NK-92 treated with Interleukin-12 subunit alpha and Interleukin-12 subunit beta, amount 100 ng/mL, for 24 hours (cell line): ENCODE data around the gene NIPAL4.
"Not testable (repeated sequence)": the region's sequence is repeated elsewhere in the genome, so short reads cannot be mapped to it uniquely, and the experiment has no call there.

Source experiments
- DNase-seq: peaks from one replicate; lab custom pipeline; 2025; lab: John Stamatoyannopoulos, UW

Gene NIPAL4

DNA sequence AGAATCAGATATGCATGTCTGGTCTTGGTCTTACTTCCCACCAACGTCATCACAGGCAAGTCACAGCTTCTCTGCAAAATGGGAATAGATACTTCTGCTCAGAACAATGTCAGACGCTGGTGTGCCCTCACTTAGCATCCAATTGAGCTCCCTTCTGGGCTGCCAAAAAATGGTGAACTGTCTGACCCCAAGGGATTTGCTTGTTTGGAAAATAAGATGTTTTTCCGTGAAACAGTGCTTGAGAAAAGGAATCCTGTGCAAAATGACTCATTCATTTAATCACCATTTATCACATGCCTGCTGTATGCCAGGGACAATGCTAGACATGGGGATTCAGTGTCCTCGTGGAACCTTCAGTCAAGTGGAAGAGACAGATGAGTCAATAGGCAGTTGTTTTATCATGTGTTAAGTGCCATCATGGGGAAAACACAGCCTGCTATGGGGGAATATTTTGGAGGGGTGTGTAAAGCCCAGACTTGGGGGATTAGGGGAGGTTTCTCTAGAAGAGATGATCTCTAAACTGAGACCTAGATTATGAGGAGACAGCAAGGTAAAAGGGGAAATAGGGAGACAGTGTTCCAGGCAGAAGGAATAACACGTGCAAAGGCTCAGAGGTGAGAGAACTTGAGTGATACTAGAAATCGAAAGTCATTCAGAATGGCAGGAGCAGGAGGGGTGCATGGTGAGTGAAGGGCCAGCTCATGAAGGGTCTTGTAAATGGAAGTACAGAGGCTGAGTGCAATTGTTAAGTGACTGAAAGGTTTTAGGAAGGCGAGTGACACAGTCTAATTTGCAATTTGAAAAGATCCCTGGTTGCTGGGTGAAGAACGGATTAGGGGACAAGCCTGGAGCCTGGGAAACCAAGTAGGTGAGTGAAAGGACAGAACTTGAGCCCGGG lies 3.9 kb downstream of the NIPAL4 start:
- DNase-seq, result no peak

DNA sequence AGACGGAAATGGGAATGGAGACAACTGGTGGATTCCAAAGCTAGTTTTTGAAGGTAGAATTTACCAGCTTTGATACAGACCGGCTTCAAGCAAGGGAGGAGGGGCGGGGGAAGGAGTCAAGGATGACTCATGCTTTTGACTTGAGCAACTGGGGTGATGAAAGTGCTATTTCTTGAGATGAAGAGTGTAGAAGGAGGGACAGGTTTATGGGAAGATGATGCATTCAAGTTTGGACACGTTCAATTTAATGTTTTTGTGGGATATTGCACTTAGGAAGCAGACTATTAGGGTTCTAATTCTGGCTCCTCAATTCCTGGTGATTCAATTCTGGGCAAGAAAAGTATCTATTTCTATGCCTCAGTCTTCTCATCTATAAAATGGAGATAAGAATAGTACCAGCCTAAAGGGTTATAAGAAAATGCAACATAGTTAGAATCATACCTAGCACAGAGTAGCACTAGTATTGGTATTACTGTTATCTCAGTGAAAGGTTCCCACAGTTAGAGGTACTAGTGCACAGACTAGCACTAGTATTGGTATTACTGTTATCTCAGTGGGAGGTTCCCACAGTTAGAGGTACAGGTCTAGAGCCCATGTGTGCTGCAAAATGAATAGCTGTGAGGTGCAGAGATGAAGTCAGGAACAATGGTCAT lies 4.6 kb downstream of the NIPAL4 start:
- peak; percentile 55 for DNase-seq

DNA sequence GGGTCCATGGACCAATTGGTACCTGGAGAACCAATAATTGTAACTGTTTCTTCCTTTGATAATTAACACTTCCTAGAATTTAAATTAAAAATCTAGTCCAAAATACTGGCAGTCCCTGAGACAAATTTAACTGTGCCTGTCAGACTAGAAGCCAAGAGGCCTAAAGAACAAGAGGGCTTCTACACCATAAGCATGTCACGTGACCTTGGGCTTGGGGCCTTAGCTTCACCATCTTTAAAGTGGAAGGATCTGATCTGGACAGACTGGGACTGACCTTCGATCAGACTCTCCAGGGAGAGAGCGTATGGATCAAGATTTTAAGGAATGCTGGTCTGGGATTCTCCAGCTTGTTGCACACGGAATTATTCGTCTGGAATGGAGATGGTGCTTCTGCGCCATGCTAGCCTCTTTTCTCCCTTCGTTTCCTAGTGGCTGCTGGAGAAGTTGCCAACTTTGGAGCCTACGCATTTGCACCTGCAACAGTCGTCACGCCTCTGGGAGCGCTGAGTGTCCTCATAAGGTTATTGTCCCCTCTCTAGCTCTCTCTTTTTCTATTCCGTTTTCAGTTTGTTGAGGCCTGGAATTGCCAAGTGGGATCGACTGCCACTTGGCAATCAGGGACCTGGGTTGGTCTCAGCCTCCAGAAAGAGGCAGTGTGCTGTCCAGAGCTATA lies 8.4 kb downstream of the NIPAL4 start:
- DNase-seq, result no peak

DNA sequence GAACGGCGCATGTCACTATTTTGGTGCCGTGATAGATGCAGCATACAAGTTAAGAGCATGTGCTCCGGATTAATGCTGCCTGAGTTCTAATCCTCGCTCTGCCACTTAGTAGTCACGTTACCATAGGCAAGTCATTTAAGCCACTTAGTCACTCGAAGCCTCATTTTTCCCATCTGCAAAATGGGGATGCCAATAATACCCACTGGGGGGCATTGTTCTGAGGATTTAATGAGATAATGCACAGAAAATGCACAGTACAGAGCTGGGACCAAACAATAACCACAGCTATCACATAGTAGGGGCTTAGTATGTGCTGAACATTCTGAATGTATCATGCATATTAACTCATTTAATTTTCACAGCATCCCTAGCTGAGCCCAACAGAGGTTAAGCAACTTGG lies 9.1 kb downstream of the NIPAL4 start:
- DNase-seq, result no peak

DNA sequence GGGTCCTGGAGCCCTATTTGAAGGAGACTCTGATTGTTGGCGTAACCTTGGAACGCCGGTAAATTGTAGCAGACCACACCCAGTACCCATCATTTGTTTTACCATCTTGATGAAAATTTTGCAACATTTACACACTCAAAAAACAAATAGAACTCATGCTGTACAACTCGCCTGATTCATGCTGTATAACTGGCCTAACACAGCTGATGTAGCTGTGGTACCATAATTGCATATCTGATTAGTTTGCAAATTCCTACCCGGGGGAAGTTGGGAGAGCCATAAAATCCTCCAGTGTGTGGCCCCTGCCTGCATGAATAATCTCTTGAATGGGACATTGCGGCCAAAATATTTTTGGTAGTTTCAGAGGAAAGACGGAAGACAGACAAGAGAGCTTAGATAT lies 9.7 kb downstream of the NIPAL4 start:
- no peak for DNase-seq

DNA sequence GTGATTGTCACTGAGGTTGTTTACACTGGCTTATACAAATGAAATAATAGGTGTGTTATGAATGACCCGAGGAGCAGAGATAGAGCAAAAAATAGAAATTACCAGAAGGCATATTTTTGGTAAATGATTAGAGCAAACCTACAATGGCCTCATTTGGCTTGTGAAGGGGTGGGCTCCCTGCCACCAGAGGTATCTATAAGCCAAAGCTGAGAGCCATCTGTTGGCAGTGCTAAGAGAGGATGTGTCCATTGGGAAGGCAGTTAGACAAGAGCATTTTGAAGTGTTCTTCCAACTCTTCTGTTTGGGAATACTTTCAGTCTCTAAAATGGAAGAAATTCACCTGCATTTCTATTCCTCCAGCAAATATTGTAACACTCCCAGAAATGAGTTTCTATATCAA lies 10.6 kb downstream of the NIPAL4 start:
- DNase-seq, result no peak

DNA sequence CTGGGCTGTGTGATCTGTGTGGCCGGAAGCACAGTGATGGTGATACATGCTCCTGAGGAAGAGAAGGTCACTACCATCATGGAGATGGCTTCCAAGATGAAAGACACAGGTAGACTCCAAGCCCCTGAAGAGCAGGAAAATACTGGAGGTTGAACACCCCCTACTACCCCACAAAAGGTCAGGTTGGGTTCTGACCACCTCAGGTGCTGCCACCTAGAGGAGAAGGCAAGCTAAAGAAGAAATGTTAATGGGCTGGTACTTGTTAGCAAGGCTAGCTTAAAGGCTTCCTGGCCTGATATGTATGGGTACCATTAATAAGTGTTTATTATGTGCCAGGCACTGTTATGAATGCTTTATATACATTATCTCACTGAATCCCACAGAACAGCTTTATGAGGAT lies 11.7 kb downstream of the NIPAL4 start:
- no peak for DNase-seq

DNA sequence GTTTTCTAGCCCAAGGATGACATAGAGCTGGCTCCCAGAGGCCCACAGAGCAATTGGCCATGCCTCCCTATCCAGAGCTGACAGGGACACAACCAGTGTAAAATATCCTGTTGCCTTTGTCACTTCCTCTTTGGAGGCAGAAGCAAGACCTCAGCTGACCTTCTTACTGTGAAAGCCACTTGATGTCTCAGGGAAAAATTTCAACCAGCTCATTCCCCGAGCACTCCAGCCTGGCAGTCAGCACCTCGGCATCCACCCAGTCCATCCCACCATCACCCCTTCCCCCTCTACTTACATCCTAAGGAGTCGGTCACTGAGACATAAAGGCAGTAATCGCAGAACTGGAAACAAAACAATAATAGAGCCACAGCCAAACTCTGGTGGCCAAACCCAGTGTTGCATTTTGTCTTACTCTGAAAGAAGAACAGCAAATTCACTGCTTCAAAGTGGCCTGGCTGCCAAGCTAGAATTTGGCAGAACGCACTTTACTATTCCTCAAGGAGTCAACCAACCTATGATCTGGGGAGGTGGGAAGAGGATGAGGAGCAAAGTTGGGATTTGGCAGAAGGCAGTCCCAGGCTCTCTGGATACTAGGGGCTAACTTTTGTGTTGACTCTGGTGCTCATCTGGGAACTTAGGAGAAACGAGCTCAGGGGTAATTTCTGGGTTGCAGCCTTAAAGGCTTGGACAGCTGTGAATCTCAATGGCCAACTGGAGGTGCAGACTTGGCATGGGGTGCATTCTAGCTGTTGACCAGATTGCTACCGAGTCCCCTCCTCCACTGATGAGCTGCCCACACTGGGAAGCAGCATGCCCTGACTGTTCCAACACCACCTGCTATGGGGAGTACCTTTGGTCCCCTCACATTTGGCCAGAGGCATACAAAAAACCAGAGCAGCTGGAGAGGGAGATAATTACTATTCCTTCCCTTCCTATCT lies 13.6 kb downstream of the NIPAL4 start:
- no peak for DNase-seq

DNA sequence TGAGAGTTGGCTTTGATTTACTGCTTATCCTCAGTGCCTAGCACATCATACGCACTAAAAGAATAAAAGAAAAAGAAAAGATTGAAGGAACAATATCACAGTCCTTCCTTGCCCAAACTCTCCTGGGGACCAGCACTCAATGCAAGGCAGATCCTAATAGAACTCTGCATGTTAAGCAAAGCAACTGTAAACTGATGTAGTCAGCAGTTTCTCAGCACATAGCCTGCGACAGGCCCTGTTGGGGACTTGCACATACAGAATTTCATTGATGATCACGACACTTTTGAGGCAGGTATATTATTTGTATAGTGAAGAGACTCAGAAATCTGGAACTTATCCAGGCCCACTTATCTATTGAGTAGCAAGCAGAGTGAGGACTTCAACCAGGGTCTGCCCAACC lies 15.4 kb downstream of the NIPAL4 start:
- no peak for DNase-seq

DNA sequence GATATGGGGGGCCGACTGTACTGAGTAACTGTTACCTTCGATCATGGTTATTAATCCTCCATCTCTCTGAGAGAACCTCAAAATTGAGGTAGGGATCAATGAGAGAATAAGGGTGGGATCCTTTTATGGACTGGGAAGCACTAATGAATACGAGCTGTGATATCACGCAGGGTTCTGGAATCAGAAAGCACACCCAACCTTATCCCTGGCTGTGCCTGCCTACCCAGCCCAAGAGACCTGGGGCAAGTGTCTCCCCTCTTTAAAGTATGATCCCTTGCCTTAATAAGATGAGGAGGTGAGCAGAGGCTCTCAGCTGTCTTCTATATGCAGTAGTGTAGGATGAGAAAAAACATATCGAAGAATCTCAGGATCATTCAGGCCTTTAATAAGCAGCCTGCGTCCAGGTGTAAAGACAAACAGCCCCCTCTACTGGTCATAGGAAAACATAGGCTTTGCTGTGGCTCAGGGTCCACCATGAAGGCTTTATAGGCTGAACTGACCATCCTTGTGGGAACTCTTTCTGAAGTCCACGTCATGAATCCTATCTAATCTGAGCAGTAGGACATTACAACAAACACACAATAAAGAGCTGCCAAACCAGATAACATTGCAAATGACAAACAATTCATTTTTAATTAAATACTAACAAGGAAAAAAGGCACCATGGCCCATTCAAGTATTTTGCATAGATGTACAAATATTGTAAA lies 16.8 kb downstream of the NIPAL4 start:
- peak; percentile 4 for DNase-seq

DNA sequence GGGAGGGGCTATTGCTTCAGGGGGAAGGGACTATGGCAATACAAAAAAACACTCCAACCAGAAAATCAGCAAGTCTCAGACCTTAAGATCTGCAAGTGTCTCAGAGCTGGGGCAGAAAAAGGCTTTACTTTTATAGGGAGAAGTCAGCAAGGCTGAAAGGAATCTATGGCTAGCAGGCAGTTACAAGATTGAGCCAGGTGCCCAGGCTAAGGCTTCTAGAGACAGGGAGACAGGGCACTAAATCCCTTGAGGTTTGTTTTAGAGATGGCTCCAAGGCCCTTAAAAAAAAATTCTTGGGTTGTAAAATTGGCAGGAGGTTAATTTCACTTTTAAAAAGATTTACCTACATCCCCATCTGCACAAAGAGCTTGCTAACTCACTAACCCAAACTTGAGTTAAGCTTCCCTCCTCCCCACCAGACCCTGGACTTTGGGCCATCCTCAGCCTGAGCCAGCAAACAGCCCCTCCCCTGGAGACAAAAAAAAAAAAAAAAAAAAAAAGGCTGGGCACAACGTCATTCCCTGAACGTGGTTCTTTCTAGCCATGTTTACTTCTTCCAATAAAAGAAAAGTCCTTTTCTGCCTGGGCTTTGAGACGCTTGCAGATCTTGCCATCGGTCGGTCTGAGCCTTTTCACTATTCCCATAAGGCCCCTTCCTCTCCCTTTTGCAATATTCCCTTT lies 17.9 kb downstream of the NIPAL4 start:
- no peak for DNase-seq

DNA sequence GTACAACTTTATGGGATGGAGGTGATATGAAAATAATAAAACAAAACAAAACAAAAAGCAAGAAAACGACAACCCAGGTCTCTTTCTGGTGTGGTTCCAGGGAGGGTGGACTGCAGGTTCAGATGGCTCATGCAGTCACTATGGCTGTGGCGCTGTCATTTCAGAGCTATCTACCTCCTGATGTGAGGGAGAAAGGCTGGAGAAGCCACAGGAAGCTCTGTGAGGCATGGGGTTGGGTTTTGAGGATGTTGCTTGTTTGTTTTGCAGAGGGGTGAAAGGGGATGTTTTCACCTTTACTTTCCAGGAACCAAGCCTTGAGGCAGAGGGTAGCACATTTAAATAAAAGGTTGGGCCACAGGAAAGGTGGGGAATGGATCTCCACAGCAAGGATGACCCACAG lies 18.7 kb downstream of the NIPAL4 start:
- DNase-seq, result no peak

DNA sequence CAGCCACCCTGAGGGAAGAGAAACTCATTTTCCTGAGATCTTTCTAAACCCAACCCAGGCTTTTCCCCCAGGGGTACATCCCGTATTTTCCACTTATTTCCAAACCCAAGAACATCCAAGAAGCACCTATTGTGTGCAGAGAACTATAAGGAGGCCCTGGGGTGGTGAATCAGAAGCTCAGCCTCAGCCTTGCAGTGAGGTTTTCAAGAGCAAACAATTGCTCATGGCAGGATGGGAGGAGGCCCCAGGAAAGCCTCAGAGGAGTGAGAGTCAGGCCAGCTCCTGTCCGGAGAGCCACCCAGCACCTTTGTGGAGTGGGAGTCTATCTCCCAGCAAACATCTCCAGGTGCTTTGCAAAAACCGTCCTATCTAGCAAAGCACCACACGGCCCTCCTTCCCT lies 19.2 kb downstream of the NIPAL4 start:
- no peak for DNase-seq

DNA sequence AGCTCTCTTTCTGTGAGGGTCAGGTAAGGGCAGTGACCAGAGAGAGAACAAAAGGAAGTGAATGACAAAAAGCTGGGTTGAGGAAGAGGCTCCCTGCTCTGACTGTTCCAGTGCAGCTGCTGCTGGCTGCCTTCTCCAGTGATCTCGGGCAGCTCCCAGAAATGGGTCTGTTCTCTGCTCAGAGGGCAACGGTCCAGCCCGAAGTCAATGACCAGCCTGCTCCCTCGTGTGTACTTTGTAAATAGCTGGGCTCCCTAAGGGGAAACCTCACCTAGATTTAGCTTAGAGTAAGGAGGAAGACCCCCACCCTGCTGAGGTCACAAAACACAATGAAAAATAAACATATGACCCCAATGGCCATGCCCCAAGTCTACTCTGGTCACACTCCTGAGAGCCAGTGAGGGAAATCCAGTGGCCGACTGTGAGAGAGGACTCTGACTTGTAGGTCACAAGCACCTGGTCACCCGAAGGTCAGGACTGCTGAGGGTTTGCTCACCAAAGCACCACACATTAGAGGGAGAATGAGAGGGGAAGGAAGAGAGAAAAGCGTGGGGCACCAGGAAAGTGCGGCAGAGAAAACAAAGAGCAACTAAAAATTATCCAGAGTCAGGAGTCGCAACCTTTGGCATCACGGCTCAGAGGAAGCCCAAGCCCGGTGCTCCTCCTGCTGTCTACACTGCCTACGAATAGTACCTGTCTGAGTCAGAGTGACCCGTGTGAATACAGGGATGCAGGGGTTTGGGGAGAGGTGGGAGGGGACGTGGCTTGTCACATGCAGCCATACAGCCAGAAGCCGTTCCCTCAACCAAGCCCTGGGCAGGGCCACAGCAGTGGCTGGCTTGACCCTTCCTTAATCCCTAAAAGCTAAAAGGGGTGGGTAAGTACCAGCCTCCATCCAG lies 19.8 kb downstream of the NIPAL4 start:
- DNase-seq, result no peak

DNA sequence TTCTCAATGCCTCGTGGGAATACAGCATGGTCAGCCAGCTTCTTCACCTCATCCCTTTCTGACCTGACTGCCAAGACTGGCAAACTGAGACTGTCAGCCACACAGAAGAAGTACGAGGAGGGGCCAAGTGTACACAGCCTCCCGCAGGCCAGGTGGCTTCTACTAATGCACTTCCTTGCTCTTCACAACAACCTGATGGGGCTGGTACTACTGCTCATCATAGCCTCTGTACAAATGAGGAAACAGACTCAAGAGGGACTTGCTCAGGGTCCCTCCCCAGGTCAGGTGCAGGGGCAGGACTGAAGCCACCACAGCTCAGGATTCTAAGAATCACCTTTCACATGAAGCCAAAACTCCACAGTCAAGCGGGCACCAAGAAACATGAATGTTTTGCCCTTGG lies 21.3 kb downstream of the NIPAL4 start:
- DNase-seq, result no peak

DNA sequence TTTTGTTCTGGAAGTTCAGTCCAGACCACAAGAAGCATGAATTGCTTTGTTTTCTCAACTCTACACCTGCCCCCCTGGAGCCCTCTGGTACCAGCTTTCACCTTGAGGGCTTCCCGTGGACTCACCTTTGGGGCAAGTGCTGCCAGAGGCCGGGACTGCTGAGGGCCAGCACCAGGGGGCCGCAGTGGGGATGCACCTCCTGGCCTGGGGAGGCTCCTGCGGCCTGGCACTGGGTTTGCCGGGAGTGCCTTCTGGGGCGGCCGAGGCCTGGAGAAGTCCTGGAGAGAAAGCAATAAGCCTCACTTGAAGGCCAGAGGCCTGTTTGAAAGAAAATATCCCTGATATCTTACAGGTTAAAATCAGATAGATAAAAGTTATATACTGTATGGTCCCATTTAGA lies 21.7 kb downstream of the NIPAL4 start:
- DNase-seq, result no peak

DNA sequence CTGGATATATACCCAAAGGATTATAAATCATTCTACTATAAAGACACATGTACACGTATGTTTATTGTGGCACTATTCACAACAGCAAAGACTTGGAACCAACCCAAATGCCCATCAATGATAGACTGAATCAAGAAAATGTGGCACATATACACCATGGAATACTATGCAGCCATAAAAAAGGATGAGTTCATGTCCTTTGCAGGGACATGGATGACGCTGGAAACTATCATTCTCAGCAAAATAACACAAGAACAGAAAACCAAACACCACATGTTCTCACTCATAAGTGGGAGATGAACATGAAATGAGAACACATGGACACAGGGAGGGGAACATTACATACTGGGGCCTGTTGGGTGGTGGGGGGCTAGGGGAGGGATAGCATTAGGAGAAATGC lies 22.7 kb downstream of the NIPAL4 start:
- not testable (repeated sequence) for DNase-seq

DNA sequence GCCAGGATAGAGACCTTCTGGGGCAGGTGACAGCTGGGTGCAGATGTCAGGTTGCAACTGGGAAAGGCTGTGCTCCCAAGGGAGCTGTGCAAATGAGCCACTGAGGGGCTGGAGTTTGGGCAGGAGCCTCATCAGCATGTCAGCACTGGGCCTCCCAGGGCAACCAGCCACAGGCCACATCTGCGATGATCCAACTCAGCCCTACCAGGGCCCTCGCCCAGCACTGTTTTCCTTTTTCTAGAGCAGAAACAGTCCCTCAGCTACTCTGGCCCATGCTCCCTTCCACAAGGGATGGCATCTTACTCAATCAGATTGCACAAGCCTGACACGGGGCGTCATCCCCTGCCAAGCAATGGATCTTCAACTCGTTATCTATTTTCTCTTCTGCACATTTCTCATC lies 24.8 kb downstream of the NIPAL4 start:
- DNase-seq, result no peak

DNA sequence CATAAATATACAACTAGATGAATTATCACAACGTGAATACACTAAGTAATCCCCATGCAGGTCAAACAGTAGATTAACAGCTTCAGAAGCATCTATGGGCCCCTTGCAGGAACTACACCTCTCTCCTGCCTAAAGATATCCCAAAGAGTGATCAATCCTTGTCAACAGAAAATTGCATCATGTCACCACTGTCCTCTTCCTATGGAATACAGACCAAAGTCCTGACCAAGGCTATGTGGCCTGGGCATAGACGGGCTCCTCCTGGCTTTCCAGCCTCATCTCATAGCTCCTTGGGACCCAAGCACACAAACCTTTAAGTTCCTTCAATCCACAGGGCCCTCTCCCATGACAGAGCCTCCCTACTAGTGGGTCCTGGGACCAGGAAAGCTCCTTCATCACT lies 25.3 kb downstream of the NIPAL4 start:
- no peak for DNase-seq

DNA sequence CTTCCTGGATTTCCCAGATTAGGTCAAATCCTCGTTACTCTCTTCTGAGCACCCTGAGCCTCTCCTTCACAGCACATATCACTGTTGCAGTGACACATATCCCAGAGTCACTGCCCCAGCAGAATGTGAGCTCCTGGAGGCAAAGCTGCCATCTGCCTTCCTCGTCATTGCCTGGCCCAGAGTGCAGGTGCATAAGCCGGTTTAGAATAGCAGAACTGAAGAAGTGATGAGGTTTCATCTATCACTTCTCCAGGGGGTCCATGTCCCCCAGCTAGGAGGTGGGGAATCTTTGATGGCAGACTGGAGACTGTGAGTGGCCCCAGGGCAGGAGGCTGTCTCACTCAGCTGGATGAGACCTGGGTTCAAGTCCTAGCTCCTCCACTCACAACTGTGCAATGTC lies 25.8 kb downstream of the NIPAL4 start:
- DNase-seq, result no peak
